Measurements from ENCODE around the gene TMEM163.

TMEM163 gene

GRCh38 chr2:134446383-134447017 is 272.3 kb downstream of the TMEM163 start:
- in situ Hi-C loops (cut with HindIII; ENCODE audit: low sequenced_read_pairs) = no loop called here

DNA sequence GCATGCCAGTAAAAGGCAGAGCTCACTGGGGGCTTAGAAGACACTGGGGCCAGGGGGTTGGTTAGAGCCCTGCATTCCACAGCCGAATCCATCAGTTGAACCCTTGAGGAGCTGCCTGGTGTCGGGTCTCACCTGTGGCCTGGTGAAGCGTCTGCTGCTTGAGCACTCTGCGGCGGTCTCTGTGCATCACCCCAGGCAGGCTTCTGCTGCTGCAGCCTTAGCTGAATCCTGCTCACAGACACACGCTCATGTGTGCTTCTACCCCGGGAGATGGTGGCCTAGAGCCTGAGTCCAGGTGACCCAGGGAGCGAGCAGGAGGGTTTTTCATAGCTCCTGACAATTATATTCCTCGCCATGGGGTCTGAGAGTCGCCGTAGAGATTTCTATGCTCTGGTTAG is 272.8 kb downstream of the TMEM163 start:
- in situ Hi-C loops (cut with HindIII; ENCODE audit: low sequenced_read_pairs) = no loop called here

DNA sequence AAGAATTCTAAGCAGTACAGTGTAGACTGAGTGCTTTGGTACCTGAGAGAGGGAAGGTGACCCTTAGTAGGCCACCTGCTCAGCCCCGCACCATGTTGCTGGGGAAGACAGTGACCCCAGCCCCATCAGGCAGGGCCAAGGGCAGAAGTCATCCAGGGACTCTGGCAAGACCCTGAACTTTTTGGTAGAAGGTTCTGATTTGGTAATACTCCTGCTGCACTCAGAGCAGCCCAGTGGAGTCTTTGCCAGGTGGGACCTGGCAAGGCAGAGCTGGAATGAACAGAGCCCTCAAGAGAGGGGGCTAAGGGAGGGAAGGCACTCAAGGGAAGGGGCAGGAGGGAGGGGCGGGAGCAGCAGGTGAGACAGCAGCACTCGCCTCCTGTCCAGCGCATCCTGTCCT is 273.7 kb downstream of the TMEM163 start:
- in situ Hi-C loops (cut with HindIII; ENCODE audit: low sequenced_read_pairs) = no loop called here

DNA sequence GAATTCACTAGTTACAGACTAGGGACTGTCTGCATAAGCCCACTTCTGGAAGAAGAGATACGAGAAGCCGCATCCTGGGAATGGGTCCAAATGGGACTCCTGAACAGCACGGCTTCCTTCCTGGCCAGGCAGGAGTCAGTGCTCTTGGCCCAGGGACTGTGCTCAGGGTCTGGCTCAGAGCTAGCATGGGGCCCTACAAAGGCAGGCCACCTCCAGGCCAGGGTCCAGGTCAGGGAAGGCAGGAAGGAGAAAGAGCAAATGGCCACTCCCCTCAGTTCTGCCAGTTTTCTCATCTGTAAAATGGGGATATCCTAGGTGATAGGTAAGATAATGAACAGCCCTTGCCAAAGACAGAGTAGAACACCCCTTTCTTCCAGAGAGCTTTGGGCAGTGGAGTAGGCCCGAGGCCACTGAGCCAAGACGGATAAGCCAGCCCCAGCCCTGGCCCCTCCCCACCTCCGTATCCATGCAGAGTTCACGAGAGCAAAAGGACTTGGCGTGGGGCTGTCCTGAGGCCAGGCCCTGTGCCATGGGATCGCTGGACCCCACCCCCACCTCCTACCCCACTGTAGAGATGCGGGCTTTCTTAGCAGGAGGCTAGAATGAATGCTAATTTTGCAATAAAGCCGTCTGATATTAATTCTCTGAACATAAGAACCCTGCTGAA is 274.9 kb downstream of the TMEM163 start:
- in situ Hi-C loops (cut with HindIII; ENCODE audit: low sequenced_read_pairs) = no loop called here

DNA sequence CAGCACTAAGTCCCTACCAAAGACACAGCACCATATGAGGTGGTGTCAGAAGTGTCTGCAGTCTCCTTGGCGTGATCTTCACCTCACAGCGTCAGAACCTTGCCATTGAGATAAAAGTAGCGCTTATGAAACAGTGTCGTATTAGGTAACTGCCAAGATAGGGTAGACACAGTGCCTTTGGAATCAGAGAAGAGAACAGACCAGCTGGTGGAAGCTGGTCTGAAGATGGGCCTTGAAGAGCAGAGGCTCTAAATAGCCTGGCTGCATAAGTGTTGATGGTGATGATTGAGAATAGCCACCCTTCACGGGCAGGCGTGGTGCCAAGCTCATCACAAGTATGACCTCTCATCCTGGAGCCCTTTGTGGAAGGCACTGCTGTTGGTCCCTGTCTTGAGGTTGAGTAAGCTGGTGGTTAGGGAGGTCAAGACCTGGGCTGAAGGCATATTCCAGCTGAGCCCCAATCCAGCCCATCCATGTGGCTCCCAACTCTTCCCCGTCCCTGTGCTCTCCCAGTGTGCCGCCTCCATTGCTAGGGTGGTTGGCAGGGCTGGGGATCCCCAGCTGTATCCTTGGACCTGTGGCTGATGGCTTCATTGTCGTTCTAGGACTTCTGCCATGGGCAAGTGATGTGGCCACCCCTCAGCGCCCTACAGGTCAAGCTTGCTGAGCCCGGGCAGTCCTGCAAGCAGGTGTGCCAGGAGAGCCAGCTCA is 277.5 kb downstream of the TMEM163 start:
- in situ Hi-C loops (cut with HindIII; ENCODE audit: low sequenced_read_pairs) = no loop called here

GRCh38 chr2:134440336-134440909 is 278.4 kb downstream of the TMEM163 start:
- in situ Hi-C loops (cut with HindIII; ENCODE audit: low sequenced_read_pairs) = no loop called here

GRCh38 chr2:134438371-134438770 is 280.4 kb downstream of the TMEM163 start:
- in situ Hi-C loops (cut with HindIII; ENCODE audit: low sequenced_read_pairs) = no loop called here

GRCh38 chr2:134436706-134437105 is 282.1 kb downstream of the TMEM163 start:
- in situ Hi-C loops (cut with HindIII; ENCODE audit: low sequenced_read_pairs) = no loop called here

- in situ Hi-C loops (cut with HindIII; ENCODE audit: low sequenced_read_pairs) = no loop called here
These were observed 282.9 kb downstream of the TMEM163 start for GRCh38 chr2:134435936-134436335.

DNA sequence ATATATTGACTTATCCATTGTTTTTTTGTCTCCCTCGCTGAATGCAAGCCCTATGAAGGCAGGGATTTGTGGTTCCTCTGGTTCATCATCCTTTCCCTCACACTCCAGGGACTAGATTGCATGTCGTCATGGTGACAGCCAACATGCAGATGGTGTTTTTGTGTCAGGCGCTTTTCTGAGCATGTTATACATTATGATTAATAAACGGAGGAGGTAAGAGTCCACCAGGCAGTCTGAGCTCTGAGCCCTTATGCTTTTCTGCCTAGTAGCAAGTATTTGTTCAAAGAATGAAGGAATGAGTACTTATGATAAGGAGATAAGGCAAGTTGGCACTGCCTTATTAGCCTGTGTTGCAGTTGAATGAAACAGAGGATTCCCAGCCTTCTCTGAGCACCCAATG is 283.3 kb downstream of the TMEM163 start:
- in situ Hi-C loops (cut with HindIII; ENCODE audit: low sequenced_read_pairs) = no loop called here

DNA sequence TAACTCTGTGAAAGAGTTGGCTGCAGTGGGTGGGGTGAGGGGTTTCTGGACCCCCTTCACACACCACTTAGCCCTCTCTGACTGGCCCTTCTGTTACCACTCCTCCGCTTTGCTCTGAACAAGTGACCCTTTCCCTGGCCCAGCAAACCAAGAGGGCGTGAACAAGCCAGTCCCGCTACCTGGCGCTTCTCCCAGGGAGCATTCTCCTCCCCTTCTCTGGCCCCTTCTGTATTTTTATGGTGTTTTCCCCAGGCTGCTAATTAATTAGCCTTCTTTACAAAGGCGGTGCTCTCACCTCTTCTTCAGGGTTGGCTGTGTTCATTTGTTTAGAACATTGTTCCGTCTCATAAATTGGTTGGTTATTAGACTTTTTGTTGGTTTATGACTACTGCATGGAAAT is 284.8 kb downstream of the TMEM163 start:
- in situ Hi-C loops (cut with HindIII; ENCODE audit: low sequenced_read_pairs) = no loop called here

DNA sequence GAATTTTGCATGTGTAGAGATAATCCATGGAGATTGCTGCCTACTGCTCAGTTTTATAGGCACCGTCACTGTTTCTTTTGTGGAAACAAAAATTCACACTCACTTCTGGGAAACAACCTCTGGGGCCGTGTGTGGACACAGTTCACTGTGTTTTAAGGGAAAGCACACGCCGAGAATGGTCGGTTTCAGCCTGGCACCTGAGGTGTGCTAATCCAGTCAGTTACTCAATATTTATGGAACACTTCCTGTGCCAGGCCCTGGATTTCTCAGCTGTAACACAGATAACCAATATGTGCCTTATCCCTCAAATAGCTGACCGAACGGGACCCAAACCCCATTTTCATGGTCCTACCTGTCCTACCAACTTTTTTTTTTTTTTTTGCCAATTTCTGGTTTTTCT is 285.3 kb downstream of the TMEM163 start:
- in situ Hi-C loops (cut with HindIII; ENCODE audit: low sequenced_read_pairs) = no loop called here

DNA sequence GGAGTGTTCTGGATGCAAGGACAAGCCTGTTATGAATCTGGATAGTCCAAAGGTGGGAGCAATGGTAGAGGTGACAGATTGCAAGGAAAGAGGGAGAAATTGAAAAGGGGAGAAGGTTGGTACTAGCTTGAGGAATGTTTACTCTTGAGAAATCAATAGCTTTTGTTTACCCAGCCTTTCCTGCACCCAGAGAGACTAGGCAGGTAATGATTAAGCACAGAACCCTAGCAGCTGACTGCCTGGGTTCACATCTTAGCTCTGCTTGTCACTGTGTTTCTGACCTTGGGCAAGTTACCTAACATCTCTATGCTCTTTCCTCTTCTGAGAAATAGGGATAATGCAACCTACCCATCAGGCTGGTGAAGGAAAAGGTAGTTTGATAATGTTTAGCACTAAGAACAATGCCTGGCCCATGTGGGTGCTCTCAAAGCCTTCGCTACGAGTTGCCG is 286.3 kb downstream of the TMEM163 start:
- in situ Hi-C loops (cut with HindIII; ENCODE audit: low sequenced_read_pairs) = no loop called here

DNA sequence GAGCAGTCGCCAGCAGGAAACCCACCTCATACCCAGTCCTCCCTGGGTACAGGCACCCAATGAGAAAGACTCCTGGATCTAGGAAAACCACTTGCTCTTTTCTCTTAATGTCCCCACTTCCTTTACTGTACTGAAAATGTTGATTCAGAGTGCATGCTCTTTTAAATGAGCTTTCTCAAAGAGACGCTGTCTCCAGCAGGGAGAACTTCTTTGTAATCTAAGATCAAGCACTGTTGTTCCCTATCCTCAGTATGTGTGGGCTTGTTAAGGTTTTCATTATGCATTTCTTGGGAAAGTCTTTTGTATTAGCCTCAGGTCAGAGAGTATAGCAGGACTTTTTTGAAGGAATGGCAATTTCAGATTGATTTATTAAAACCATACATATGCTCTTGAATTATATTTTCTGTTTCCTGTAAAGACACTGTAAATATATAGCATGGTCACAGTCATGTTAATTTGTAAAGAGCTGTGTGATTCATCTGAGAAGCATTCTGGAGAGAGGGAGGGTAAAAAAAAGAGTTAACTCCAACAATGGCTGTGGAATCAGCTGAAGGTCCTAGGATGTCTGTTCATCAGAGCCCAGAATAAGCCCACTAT is 286.9 kb downstream of the TMEM163 start:
- in situ Hi-C loops (cut with HindIII; ENCODE audit: low sequenced_read_pairs) = no loop called here

- in situ Hi-C loops (cut with HindIII; ENCODE audit: low sequenced_read_pairs) = no loop called here
These were observed 288.9 kb downstream of the TMEM163 start for GRCh38 chr2:134429886-134430285.

- in situ Hi-C loops (cut with HindIII; ENCODE audit: low sequenced_read_pairs) = no loop called here
These were observed 292.1 kb downstream of the TMEM163 start for GRCh38 chr2:134426721-134427120.

DNA sequence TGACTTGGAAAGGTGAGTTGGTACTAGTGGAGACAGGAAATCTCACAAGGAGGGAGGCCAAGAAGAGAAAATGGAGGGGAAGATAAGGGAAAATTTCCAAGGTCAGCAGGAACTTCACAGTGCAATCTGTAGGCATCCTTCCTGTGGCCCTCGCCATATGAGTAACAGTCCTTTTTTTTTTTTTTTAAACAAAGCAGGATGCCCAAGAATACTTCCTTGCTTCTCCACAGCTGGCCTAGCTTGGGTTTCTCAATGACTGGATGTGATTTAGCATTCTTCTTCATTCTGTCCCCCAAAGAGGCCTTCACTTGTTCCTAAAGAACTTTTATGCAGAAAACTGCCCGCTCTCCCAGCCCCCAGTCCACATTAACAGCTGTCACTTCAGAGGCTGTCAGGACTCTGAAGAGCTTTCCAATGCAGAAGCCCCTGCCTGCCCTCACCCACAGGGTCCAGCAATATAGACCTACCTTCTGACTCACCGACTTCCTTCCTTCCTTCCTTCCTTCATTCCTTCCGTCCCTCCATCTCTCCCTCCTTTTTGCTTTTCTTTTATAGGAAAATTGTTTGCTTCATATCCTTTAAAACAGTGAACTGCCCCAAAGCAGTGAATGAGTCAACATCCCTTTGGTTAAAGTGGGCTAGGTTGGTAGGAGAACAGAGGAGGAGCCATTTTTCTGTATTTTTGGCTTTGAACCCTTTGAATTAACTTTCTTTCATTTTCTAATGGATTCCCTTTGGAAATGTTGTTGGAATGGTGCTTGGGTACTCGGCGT is 292.9 kb downstream of the TMEM163 start:
- in situ Hi-C loops (cut with HindIII; ENCODE audit: low sequenced_read_pairs) = no loop called here

DNA sequence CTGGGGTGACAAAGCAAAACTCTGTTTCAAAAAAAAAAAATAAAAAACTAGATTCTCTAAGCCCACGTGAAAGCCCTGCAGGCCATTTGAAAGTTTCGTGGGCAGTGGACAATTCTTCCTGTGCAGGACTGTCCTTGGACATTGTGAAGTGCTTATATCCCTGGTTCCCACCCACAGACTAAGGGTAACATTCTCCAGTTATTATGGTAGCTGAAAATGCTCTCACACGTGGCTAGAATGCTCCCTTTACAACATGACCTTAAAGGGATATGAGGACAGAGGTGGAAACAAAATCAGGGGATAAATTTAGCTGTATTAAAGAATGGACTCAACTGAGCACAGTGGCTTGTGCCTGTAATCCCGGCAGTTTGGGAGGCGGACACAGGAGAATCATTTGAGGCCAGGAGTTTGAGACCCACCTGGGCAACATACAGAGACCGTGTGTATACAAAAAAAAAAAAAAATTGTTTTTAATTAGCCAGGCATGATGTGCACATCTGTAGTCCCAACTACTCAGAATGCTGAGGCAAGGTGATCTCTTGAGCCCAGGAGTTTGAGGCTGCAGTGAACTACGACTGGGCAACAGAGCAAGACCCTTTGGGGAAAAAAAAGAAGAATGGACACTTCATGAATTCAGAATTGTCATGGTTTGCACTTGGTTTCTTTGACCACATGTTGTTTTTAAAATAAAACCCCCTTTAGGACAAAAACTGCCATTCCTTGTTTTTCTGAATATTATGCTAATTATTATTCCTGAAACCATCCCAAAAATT is 297.1 kb downstream of the TMEM163 start:
- in situ Hi-C loops (cut with HindIII; ENCODE audit: low sequenced_read_pairs) = no loop called here

GRCh38 chr2:134420920-134421319 is 297.9 kb downstream of the TMEM163 start:
- in situ Hi-C loops (cut with HindIII; ENCODE audit: low sequenced_read_pairs) = no loop called here

- in situ Hi-C loops (cut with HindIII; ENCODE audit: low sequenced_read_pairs) = no loop called here
These were observed 298.5 kb downstream of the TMEM163 start for GRCh38 chr2:134420259-134420658.
